Sigmoid colon (tissue), 7 donors: Measurements from ENCODE around the gene CD63. TPM values are rescaled to one million over a fixed set of nuclear protein-coding genes. Genes with fewer than 3 reads are reported as not detected.

Source experiments
- DNase-seq: peaks from one replicate; pipeline ENCODE4 v3.0.0-alpha.2; 2019
- H3K27ac ChIP-seq, 4 donors: fragments of 200-600 bp; sonication (generic); one replicate each; pipeline ENCODE4 v1.5.1; 2016 to 2019; ENCODE audit warnings: mild to moderate bottlenecking in 1 of 4
- H3K27me3 ChIP-seq, 3 donors: fragments of 200-600 bp; sonication (generic); one replicate each; pipeline ENCODE4 v1.5.1; 2019; ENCODE audit warnings: mild to moderate bottlenecking in 1 of 3
- H3K36me3 ChIP-seq, 4 donors: fragments of 200-600 bp; sonication (generic); one replicate each; pipeline ENCODE4 v1.5.1; 2016 to 2019
- H3K4me1 ChIP-seq, 4 donors: fragments of 200-600 bp; sonication (generic); one replicate each; pipeline ENCODE4 v1.5.1; 2017 to 2019
- H3K4me3 ChIP-seq, 4 donors: fragments of 200-600 bp; sonication (generic); one replicate each; pipeline ENCODE4 v1.5.1; 2017 to 2019; ENCODE audit warnings: mild to moderate bottlenecking in 2 of 4, moderate library complexity in 1 of 4
- H3K9me3 ChIP-seq, 4 donors: fragments of 200-600 bp in 3 of 4; sonication (generic) in 3 of 4; one replicate each; pipeline versions ENCODE4 v1.5.1 to v1.6.1; 2013 to 2019
- CTCF ChIP-seq, 4 experiments: fragments of 450-650 bp in 3 of 4; fragments of 200-600 bp in 1 of 4; IDR thresholded peaks; one replicate each; pipeline ENCODE4 v1.5.1; 2016 to 2019; ENCODE audit warnings: antibody characterized with exemption in 4 of 4, mild to moderate bottlenecking in 3 of 4, moderate library complexity in 2 of 4
- EP300 ChIP-seq, 4 donors: sonication (generic); formaldehyde crosslinking; IDR thresholded peaks; one replicate each; pipeline ENCODE4 v1.6.1; 2017; ENCODE audit warnings: antibody characterized with exemption in 4 of 4
- POLR2A ChIP-seq, 2 donors: fragments of 450-650 bp; IDR thresholded peaks; one replicate each; pipeline ENCODE4 v1.6.1; 2016; ENCODE audit warnings: antibody characterized with exemption in 2 of 2, mild to moderate bottlenecking in 2 of 2, moderate library complexity in 2 of 2
- POLR2AphosphoS5 ChIP-seq, 4 donors: sonication (generic); formaldehyde crosslinking; IDR thresholded peaks; one replicate each; pipeline ENCODE4 v1.6.1; 2017; ENCODE audit warnings: antibody characterized with exemption in 4 of 4
- WGBS, 2 donors: extraction: QIAGEN DNeasy Blood & Tissue Kit; methylation state at CpG; one replicate each; pipeline ENCODE4 v1.1.7; 2013; 5-methylcytosine and 5-hydroxymethylcytosine counted together
- intact Hi-C: fragments of 100-400 bp; cut with DNase I; formaldehyde crosslinking; loops from one replicate; pipeline ENCODE4 v1.15.1; 2023
- polyA plus RNA-seq, 3 donors: library from polyadenylated mRNA; stranded (reverse); fragments of 200-250 nt; gene quantifications; one replicate each; pipeline ENCODE4 v1.2.3, GENCODE V29; 2013
- total RNA-seq, 4 donors: library from RNA; depleted of rRNA; stranded (reverse); fragments of >200 nt; gene quantifications; one replicate each; pipeline ENCODE4 v1.1.0, GENCODE V29; 2016
- donor health status: healthy with polysubstance abuse.
- donor health status: Bipolar disorder and iron deficiency.
- donor health status: healthy.

CD63 gene
- total and polyA plus RNA-seq, 7 donors, result 450 to 1,058 (median 842) TPM

- Histone ChIP-seq H3K36me3 (no peaks in the 10 kb centered on the region), H3K4me1 (peaks cover 0 to 54% (median 45%) of the 10 kb centered on the region in 4 donors), H3K27me3 (no peaks in the 10 kb centered on the region), H3K27ac (peak overlapping the region; percentile 76 to 85 (median 78)), H3K4me3 (peak overlapping the region in 3 of 4 donors; percentile 58 to 67 (median 63)), H3K9me3 (no peaks in the 10 kb centered on the region)
- WGBS, 2 donors, result 15 to 32% methylated on average over 3 of the region's 3 CpGs
- TF ChIP-seq CTCF (IDR thresholded peaks at IDR 0.05), result no peak
- TF ChIP-seq EP300 (IDR thresholded peaks at IDR 0.05), result no peak
- no peak for TF ChIP-seq POLR2AphosphoS5 (IDR thresholded peaks at IDR 0.05)
- no peak for TF ChIP-seq POLR2A (IDR thresholded peaks at IDR 0.05)
- intact Hi-C loops, result loop anchor here (5.0 kb wide), 2 partner anchors 185 to 300 kb away; partner anchors contain the start of genes PYM1 and RPS26
- peak; percentile 50 for DNase-seq
Observed at GRCh38 chr12:55741931-55742680, 13.3 kb upstream of the CD63 start.

GRCh38 chr12:55739025-55739378 is 10.2 kb upstream of the CD63 start:
- WGBS, 2 donors, result 51 to 88% methylated on average over 2 of the region's 2 CpGs
- Histone ChIP-seq H3K4me1 (peaks cover 0 to 34% (median 25%) of the 10 kb centered on the region in 4 donors), H3K27ac (peak overlapping the region in 2 of 4 donors; percentile 78 to 82), H3K27me3 (no peaks in the 10 kb centered on the region), H3K9me3 (no peaks in the 10 kb centered on the region), H3K4me3 (peak overlapping the region in 3 of 4 donors; percentile 51 to 62 (median 54)), H3K36me3 (no peaks in the 10 kb centered on the region)
- DNase-seq, result no peak
- TF ChIP-seq CTCF (IDR thresholded peaks at IDR 0.05), result no peak
- no peak for TF ChIP-seq POLR2A (IDR thresholded peaks at IDR 0.05)
- no peak for TF ChIP-seq POLR2AphosphoS5 (IDR thresholded peaks at IDR 0.05)
- TF ChIP-seq EP300 (IDR thresholded peaks at IDR 0.05), result no peak
- intact Hi-C loops, result loop anchor here (1.0 to 5.0 kb wide), 3 partner anchors 58 to 201 kb away; partner anchors contain the start of genes ORMDL2 and SARNP

GRCh38 chr12:55738123-55739024 is 9.6 kb upstream of the CD63 start:
- 2 to 3% methylated on average over 14 of the region's 14 CpGs for WGBS, 2 donors
- no peaks in the 10 kb centered on the region for H3K9me3 ChIP-seq
- intact Hi-C loops, result loop anchor here (1.0 to 5.0 kb wide), 3 partner anchors 58 to 202 kb away; partner anchors contain the start of genes ORMDL2 and SARNP
- peak overlapping the region; percentile 39 to 62 (median 52) for H3K4me3 ChIP-seq
- DNase-seq, result peak; percentile 91
- H3K27me3 ChIP-seq, result no peaks in the 10 kb centered on the region
- TF ChIP-seq EP300 (IDR thresholded peaks at IDR 0.05) (no peak), POLR2A (IDR thresholded peaks at IDR 0.05) (no peak), CTCF (IDR thresholded peaks at IDR 0.05) (peak; percentile 78 to 95 (median 88)), POLR2AphosphoS5 (IDR thresholded peaks at IDR 0.05) (peak in 2 of 4 donors; percentile 10 to 11)
- H3K36me3 ChIP-seq, result no peaks in the 10 kb centered on the region
- peak overlapping the region; percentile 78 to 83 (median 80) for H3K27ac ChIP-seq
- H3K4me1 ChIP-seq, result peaks cover 0 to 28% (median 20%) of the 10 kb centered on the region in 4 donors

GRCh38 chr12:55737581-55738122 is 8.8 kb upstream of the CD63 start:
- H3K27ac ChIP-seq, result peak overlapping the region; percentile 78 to 83 (median 80)
- no peaks in the 10 kb centered on the region for H3K9me3 ChIP-seq
- no peaks in the 10 kb centered on the region for H3K36me3 ChIP-seq
- TF ChIP-seq POLR2AphosphoS5 (IDR thresholded peaks at IDR 0.05), result no peak
- TF ChIP-seq EP300 (IDR thresholded peaks at IDR 0.05), result no peak
- TF ChIP-seq CTCF (IDR thresholded peaks at IDR 0.05), result no peak
- no peak for TF ChIP-seq POLR2A (IDR thresholded peaks at IDR 0.05)
- peak overlapping the region in 3 of 4 donors; percentile 51 to 62 (median 54) for H3K4me3 ChIP-seq
- H3K4me1 ChIP-seq, result peaks cover 0 to 26% (median 19%) of the 10 kb centered on the region in 4 donors
- peak; percentile 25 for DNase-seq
- 20% methylated on average over 4 of the region's 4 CpGs for WGBS, 2 donors
- intact Hi-C loops, result loop anchor here (2.0 to 5.0 kb wide), 2 partner anchors 59 to 80 kb away; partner anchors contain the start of genes ORMDL2 and SARNP
- H3K27me3 ChIP-seq, result no peaks in the 10 kb centered on the region
